HepG2 (cell line): Measurements from ENCODE around the gene B4GALT2. TPM values are rescaled to one million over a fixed set of nuclear protein-coding genes. Genes with fewer than 3 reads are reported as not detected.

ENCODE experiments used
- AGO2 ChIP-seq: fragments of 200-400 bp; formaldehyde crosslinking; optimal IDR thresholded peaks from 2 replicates; pipeline ENCODE3; 2017; ENCODE audit warnings: mild to moderate bottlenecking, low read depth, low read length, moderate library complexity
- BATF2 ChIP-seq: sonication (generic); formaldehyde crosslinking; IDR thresholded peaks from 2 replicates; pipeline ENCODE4 v1.8.0; 2022; ENCODE audit warnings: mild to moderate bottlenecking, missing genetic modification reagents, moderate library complexity
- CREB1 ChIP-seq, 2 experiments: fragments of 450-650 bp in 1 of 2; IDR thresholded peaks; 2 replicates each; pipeline ENCODE4 v1.6.1; 2016 to 2017; ENCODE audit warnings: control low read depth in 1 of 2, mild to moderate bottlenecking in 1 of 2, missing compliant biosample characterization in 1 of 2, missing genetic modification characterization in 1 of 2
- FOXP1 ChIP-seq, 2 experiments: fragments of 450-650 bp in 1 of 2; IDR thresholded peaks; 2 replicates each; pipeline ENCODE4 v1.6.1; 2017 to 2018; ENCODE audit warnings: antibody characterized with exemption in 1 of 2
- GRHL1 ChIP-seq: sonication (generic); formaldehyde crosslinking; conservative IDR thresholded peaks from 2 replicates; pipeline ENCODE4 v1.8.0; 2022; ENCODE audit warnings: missing genetic modification reagents
- HNF4A ChIP-seq: sonication (generic); formaldehyde crosslinking; IDR thresholded peaks from 2 replicates; pipeline ENCODE4 v1.4.0; 2020; ENCODE audit warnings: missing genetic modification reagents
- HOXA5 ChIP-seq: sonication (generic); formaldehyde crosslinking; IDR thresholded peaks from 2 replicates; pipeline ENCODE4 v1.4.0; 2020; ENCODE audit warnings: missing genetic modification reagents
- KAT7 ChIP-seq: IDR thresholded peaks from 2 replicates; pipeline ENCODE4 v1.6.1; 2018; ENCODE audit warnings: borderline replicate concordance, missing compliant biosample characterization
- KLF12 ChIP-seq: sonication (generic); formaldehyde crosslinking; IDR thresholded peaks from 2 replicates; pipeline ENCODE4 v1.4.0; 2020; ENCODE audit warnings: missing genetic modification reagents, borderline replicate concordance
- LCORL ChIP-seq, 2 experiments: fragments of 450-650 bp in 1 of 2; sonication (generic) in 1 of 2; formaldehyde crosslinking in 1 of 2; IDR thresholded peaks; 2 replicates each; pipeline versions ENCODE4 v1.5.0 to v1.6.1; 2017 to 2020; ENCODE audit warnings: antibody characterized with exemption in 1 of 2, missing genetic modification reagents in 1 of 2
- PAXIP1 ChIP-seq: sonication (generic); formaldehyde crosslinking; conservative IDR thresholded peaks from 2 replicates; pipeline ENCODE4 v1.4.0; 2020; ENCODE audit warnings: mild to moderate bottlenecking, missing genetic modification reagents, moderate library complexity
- POGZ ChIP-seq: sonication (generic); formaldehyde crosslinking; IDR thresholded peaks from 2 replicates; pipeline ENCODE4 v1.4.0; 2020; ENCODE audit warnings: mild to moderate bottlenecking, missing genetic modification reagents
- RNF2 ChIP-seq: fragments of 450-650 bp; conservative IDR thresholded peaks from 2 replicates; pipeline ENCODE4 v1.6.1; 2016; ENCODE audit warnings: low read depth
- SALL2 ChIP-seq: sonication (generic); formaldehyde crosslinking; IDR thresholded peaks from 2 replicates; pipeline ENCODE4 v1.8.1; 2023; ENCODE audit warnings: mild to moderate bottlenecking, missing genetic modification reagents, inconsistent platforms
- SMAD9 ChIP-seq: sonication (generic); formaldehyde crosslinking; IDR thresholded peaks from 2 replicates; pipeline ENCODE4 v1.5.1; 2020; ENCODE audit warnings: mild to moderate bottlenecking, missing genetic modification reagents
- TGIF2 ChIP-seq: IDR thresholded peaks from 2 replicates; pipeline ENCODE4 v1.6.1; 2016; ENCODE audit warnings: control low read depth, missing compliant biosample characterization
- TMF1 ChIP-seq: sonication (generic); formaldehyde crosslinking; IDR thresholded peaks from 2 replicates; pipeline ENCODE4 v1.8.1; 2022; ENCODE audit warnings: low read depth, missing genetic modification reagents
- XBP1 ChIP-seq: sonication (generic); formaldehyde crosslinking; IDR thresholded peaks from 2 replicates; pipeline ENCODE4 v1.5.0; 2020; ENCODE audit warnings: missing genetic modification reagents
- ZNF720 ChIP-seq: sonication (generic); formaldehyde crosslinking; IDR thresholded peaks from 2 replicates; pipeline ENCODE4 v1.4.0; 2020; ENCODE audit warnings: missing genetic modification reagents
- polyA plus RNA-seq, 8 experiments: library from polyadenylated mRNA; depleted of rRNA in 3 of 8; stranded (reverse) in 7 of 8; unstranded in 1 of 8; fragments of >200 nt; fragmentation: Illumina TruSeq in 4 of 8; extraction: Trizol in 4 of 8; gene quantifications; 2 replicates each; pipeline versions ENCODE4 v1.2.1 to v1.2.3, GENCODE V29; 2011 to 2016; ENCODE audit warnings: low read depth in 4 of 8, missing spikeins in 1 of 8, mixed read lengths in 1 of 8; ENCODE audit not compliant: insufficient read depth in 1 of 8
- total RNA-seq, 5 experiments: library from RNA; depleted of rRNA; stranded (reverse); fragments of >200 nt; fragmentation: Illumina TruSeq; extraction: Trizol; gene quantifications; 2 replicates each; pipeline ENCODE4 v1.2.3, GENCODE V29; 2016; ENCODE audit warnings: low read depth in 1 of 5
- TF ChIP-seq, protein P1 (sequence below): IDR thresholded peaks from 2 replicates; pipeline ENCODE4 v1.6.1; 2016; ENCODE audit warnings: mild to moderate bottlenecking

B4GALT2 gene
- total and polyA plus RNA-seq, 2 of the 13 experiments (the other 11 are each of a cell fraction or from before 2014, with no cell fraction given), result 41.9 to 78.0 TPM

DNA sequence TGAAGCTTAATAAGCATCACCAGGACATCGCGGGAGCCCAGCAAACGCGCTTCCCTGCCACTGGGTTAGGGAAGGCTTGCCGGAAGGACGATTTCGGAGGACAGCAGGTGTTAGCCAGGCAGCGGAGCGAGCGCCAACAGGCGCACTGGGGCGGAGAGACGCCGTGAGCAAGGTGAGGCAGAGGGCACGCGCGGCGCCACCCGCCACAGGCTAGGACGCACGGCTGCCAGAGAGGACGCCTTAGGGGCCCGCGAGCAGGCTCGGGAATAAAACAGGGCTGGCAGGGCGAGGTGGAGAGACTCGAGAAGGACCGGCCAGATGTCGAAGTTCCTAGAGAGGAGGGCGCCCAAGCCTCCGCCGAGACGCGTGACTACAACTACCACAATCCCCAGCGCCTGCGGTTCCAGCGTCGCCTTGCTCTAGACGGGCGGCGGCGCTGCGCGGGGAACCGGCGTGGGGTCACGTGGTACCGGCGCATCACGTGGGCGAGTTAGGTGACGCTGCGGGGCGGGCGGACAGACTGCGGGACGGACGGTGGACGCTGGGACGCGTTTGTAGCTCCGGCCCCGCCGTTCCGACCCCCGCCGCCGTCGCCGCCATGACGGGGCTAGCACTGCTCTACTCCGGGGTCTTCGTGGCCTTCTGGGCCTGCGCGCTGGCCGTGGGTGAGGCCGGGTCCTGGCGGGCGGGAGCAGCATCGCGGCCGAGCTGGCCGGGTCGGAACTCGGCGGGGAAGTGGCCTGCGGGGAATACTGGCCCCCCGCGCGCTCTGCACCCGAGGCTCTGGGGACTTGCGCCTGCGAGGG, 4.4 kb upstream of the B4GALT2 start, which contains the start of gene ATP6V0B (continued):
- TF ChIP-seq HNF4A (CRISPR knock-in tag), result no peak
- no peak for TF ChIP-seq SMAD9
- TF ChIP-seq BATF2 (CRISPR knock-in tag), result no peak
- peak; percentile 10; the same call in 1 of the 2 replicates for TF ChIP-seq PAXIP1 (CRISPR knock-in tag)
- TF ChIP-seq, protein P1, sequence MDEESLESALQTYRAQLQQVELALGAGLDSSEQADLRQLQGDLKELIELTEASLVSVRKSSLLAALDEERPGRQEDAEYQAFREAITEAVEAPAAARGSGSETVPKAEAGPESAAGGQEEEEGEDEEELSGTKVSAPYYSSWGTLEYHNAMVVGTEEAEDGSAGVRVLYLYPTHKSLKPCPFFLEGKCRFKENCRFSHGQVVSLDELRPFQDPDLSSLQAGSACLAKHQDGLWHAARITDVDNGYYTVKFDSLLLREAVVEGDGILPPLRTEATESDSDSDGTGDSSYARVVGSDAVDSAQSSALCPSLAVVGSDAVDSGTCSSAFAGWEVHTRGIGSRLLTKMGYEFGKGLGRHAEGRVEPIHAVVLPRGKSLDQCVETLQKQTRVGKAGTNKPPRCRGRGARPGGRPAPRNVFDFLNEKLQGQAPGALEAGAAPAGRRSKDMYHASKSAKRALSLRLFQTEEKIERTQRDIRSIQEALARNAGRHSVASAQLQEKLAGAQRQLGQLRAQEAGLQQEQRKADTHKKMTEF (CRISPR knock-in tag), result peak; percentile 73; the same call in 1 of the 2 replicates
- TF ChIP-seq TMF1 (CRISPR knock-in tag), result peak; percentile 73; the same call in 1 of the 2 replicates
- TF ChIP-seq LCORL (IDR thresholded peaks at IDR 0.05), result no peak
- peak; percentile 61; the same call in 1 of the 2 replicates for TF ChIP-seq LCORL (CRISPR knock-in tag; IDR thresholded peaks at IDR 0.05)
- TF ChIP-seq AGO2, result peak; percentile 87
- TF ChIP-seq POGZ (CRISPR knock-in tag), result peak; percentile 68
- peak; percentile 68; the same call in 1 of the 2 replicates for TF ChIP-seq HOXA5
- TF ChIP-seq KLF12 (CRISPR knock-in tag), result no peak
- peak; percentile 92 for TF ChIP-seq CREB1 (IDR thresholded peaks at IDR 0.05)
- TF ChIP-seq CREB1 (CRISPR knock-in tag; IDR thresholded peaks at IDR 0.05), result peak; percentile 92
- TF ChIP-seq KAT7 (CRISPR knock-in tag), result peak; percentile 85; the same call in 1 of the 2 replicates
- no peak for TF ChIP-seq FOXP1 (IDR thresholded peaks at IDR 0.05)
- TF ChIP-seq FOXP1 (CRISPR knock-in tag; IDR thresholded peaks at IDR 0.05), result no peak
- no peak for TF ChIP-seq XBP1 (CRISPR knock-in tag)
- no peak for TF ChIP-seq GRHL1 (CRISPR knock-in tag)
- TF ChIP-seq SALL2 (CRISPR knock-in tag), result 0 out of 2 replicates have a peak, but pooled peaks have one; percentile 20
- peak; percentile 68; the same call in 1 of the 2 replicates for TF ChIP-seq RNF2
- TF ChIP-seq ZNF720 (CRISPR knock-in tag), result no peak
- TF ChIP-seq TGIF2, result peak; percentile 68; the same call in 1 of the 2 replicates
